Activated T-cell treated with anti-CD3 and anti-CD28 coated beads for 1 hour (primary cell): Measurements from ENCODE around the gene P2RY2.
"Not testable (repeated sequence)": the region's sequence is repeated elsewhere in the genome, so short reads cannot be mapped to it uniquely, and the experiment has no call there.

ENCODE experiments used
- DNase-seq: peaks from one replicate; pipeline ENCODE4 v3.0.0-alpha.2; 2020; ENCODE audit warnings: low read depth

The P2RY2 gene

DNA sequence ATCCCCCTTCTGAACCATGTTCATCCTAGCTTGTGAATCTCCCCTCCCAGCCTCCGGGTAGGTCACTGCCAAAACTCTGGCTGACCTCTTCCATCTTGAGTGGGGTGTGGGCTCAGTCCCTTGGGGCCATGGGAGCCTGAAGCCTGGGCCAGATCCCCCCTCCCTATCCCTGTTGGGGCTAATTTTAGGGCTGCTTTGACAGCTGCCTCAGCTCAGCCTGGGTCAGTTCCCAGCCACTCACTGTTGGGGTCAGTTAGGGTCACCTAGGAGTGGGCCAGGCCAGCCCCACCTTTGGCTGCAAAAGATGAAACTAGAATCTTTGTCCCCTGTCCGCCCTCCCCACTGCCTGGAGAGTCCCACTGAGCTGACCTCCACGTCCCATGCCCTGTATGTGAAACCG, 29.8 kb upstream of the P2RY2 start:
- DNase-seq: no peak

DNA sequence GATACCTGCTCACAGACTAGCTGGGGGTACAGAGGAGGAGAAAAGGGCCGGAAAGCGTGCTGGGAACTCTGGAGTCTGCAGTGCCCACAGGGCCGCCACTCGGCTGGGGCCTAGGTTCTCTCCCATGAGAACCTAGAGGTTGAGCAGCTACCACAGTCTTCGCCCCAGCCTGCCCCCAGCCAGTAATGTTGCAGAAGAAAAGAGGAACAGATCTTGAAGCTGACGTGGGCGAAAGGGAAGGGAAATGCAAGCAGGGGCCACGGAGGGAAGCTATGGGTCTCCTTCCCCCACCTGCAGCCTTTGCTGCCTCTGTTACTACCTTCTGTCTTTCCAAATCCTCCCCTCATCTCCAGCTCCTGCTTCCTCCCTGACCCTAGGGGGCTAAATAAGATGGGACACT, 28.8 kb upstream of the P2RY2 start:
- DNase-seq: no peak

DNA sequence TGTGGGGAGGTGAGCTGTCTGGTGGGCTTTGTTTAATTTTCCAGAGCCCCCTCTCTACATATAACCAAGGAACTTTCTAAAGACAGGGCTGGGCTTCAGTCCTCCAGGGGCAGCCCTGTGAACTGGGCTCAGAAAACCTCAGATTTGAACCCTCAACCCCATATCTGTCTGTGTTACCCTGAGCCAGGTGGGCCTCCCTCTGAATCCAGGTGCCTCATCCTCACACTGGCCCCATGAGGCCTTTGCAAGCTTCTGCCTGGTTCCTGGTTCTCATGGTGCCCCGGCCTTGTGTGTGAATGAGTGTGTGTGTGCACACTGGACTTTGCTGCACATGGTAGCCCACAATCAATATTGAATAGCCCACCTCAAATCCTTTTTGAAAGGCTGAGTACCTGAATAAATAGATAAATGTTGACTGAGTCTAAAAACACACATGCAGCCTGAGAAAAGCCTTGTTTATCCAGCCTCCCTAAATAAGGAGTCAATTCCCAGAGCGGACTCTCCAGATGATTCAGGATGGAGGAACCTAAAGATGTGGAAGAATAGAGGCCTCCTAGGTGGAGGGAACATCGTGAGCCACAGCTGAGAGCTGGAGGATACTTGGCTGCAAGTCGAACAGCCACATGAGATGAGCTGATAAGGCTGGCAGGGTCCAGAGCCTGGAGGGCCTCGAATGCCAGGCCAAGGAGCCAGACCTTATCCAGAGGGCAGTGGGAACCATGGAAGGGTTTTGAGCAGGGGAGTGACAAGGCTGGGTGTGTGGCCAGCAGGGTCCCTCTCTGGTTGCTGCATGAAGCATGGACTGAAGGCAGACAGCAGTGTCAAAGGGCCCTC, 28.1 kb upstream of the P2RY2 start:
- DNase-seq: no peak

DNA sequence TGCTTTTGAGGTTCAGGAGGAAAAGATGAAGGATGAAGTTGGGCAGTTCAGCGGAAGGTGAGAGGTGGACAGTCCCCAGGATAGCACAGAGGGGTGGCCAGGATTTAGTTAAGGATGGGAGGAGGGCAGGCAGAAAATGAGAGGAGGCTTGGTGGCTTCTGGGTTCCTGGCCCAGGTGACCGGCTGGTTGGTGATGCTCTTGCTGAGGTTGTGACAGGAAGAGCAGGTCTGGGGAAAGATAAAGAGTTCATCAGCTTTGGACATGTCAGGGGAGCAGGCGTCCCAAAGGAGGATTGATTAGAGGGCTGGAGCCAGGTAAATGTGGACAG, 27.6 kb upstream of the P2RY2 start:
- DNase-seq: no peak

DNA sequence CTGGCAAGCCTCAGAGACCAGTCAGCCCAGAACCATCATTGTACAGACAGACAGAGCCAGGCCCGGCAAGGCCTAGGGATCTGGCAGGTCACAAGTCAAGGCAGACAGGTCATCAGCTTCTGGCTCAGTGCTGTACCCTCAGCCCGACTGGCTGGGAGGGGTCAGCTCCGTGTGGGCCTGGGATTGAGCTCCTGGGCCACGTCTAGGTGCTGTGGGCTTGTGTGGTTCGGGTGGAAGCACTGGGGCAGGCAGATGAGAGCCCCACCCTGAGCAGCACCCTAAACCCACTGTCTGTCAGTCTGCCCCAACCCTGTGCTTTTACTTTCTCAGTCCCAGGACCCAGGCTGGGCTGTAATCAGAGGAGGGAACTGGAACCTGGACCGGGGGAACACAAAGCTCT, 26.9 kb upstream of the P2RY2 start:
- no peak for DNase-seq

DNA sequence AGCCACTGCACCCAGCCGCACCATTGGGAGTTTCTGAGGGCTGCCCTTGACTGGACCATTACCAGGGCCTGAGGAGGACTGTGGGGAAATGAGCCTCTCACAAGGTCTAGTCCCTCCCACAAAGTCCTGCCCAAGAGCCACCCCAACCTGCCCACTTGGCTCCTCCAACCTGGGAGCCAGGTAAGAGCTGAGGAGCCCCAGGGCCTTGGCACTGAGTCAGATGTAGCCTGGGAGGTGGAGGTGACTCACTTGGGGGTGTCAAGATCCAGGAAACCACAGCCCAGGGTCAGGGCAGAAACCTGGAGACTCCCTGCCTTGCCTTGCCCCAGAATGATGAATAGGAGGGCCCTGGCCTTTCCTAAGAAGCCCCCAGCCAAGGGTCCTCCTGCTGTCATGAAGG, 25.8 kb upstream of the P2RY2 start:
- DNase-seq: no peak

DNA sequence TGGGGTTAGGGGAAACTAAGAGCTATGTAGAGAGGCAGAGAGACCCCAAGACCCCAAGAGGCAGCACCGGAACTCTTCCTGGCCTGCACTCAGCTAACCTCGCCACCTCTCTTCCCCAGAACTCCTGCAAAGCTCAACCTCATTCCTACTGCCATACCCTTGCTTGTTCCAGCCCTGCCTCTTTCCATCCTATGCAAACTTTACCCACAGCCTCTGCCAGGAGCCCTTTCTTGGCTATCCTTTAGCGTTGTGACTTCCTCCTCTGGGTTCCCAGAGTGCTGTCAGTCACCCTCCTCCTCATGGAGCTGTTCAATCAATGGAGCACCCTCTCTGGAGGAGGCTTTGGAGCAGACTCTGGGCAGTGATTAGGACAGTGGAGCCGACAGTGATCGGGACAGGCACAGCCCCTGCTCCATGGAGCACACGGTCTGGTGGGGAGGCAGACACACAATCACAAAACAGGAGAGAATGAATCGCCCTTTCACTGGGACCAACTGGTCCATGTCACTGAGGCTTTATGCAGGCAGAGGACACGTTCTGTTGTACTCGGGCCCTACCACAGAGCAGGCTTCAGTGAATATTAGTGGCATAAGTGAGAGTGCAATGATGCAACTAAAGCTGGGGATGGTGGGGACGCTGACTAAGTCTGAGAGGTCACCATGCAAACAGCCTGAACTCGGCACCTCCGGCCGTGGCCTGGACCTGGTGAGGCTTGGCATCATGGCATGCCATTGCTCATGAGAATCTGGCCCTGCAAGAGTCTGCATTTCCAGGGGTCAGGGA, 24.6 kb upstream of the P2RY2 start:
- DNase-seq: no peak

DNA sequence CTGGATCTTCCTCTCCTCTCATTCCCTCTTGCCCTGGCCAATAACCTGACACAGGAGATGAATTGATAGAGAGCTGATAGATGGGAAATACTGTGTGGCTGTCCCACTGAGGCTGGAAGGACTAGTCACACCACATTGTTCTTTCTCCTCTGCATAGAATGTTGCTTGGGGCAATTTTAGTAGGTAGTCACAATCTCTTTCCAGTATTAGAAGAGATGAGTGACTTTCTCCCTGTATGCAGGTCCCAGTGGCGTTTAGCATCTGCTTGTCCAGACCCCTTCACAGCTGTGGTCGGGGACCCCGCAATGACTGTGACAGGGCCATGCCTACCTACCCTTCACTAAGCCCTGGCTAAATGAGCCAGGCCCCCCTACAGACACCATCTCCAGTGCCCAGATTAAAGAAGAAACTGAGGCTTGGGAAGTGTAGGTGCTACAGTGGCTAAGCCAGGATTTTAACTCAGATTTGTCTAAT, 24.0 kb upstream of the P2RY2 start:
- no peak for DNase-seq

DNA sequence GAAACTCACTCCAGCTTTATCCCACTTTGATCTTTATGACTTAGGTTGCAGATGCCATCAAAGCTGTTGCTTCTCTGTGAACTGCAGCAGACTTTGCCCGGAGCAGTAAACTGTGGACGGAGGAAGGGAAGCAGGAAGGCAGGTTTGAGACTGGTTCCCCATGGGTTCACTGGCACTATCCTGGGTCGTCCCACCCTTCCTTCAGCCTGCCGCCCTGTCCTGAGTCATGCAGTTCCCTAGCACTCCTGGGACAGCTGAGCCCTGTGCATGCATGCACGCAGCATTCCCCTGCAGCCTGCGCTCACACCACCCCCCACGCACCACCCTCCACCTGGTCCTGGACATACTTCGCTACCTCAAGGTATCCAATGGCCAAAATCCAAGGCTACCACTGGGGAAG, 23.5 kb upstream of the P2RY2 start:
- no peak for DNase-seq

DNA sequence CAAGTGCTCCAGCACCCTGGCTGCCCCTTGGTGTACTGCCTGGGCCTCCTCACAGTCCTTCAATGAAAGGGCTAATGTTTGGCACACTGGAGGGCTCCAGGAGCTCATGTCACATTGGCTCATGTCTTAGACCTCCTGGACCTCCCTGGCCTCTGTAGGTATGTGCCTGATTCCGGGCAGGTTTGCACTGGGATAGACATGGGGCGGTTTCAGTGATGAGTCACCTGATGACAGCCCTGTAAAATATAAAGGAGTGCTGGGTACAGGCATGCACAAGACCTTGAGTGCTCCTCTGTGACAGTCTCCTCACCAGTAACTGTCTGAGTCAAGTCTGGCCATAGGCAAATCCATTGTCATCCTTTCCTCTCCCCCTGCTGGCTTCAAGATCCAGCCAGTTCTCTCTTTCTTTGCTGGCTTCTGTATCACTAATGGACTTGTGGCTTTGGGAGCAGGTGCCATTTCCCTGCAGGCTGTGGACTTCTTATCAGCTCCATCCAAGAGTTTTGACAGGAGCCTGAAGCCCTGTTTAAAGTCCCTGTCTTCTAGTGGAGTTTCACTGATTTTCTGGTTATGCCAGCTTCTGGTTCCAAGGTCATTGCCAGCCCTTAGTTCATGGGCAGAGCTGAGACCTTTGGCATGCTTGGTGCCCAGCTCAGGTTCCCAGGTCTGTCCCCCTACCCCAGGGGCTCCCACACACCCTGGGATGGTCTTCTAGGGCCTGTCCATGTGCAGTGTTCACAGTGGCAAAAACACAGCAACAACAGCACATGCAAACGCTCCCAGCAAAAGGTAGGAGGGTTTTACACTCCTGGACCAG, 22.7 kb upstream of the P2RY2 start:
- DNase-seq: no peak

DNA sequence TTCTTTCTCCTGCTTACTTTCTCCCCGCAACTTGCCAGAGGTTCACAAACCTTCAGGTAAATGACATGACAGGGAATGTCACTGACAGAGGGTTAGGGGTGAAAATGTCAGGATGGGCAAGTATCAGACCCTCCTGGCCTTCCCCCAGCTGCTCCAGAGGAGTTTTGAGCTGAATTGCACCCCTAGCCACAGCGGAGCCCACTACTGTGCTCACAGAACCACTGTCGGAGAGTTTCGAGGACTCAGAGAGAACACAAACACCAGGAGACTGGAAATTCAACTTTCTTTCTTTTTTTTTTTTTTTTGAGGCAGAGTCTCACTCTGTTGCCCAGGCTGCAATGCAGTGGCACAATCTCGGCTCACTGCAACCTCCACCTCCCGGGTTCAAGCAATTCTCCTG, 21.5 kb upstream of the P2RY2 start:
- no peak for DNase-seq

DNA sequence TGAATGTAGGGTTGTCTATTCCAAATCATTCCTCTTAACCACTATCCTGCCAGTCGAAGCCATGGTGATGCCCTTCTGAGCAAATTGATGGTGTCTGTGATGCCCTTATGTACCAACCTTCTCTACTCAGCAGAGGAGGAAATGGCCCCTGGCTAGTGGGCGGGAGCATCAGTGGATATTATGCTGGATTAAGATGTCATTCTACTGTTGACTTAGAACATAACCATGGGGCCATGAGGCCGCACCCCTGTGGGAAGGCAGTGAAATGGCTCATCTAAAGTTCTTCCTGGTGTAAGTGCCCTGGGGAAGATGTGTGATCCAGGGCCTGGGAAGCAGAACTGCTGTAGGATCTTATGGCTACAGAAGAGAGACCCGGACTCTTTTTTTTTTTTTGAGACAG, 20.7 kb upstream of the P2RY2 start:
- no peak for DNase-seq

DNA sequence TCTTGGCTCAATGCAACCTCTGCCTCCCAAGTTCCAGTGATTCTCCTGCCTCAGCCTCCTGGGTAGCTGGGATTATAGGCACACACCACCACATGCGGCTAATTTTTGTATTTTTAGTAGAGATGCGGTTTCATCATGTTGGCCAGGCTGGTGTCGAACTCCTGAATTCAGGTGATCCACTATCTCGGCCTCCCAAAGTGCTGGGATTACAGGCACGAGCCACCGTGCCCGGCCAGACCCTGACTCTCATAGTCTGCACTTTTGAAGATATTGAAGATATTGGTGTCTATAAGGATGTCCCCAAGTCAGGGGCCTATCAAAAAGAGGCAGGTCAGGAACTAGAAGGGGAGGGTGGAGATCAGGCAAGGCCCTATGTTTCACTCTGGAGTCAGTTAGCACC, 20.3 kb upstream of the P2RY2 start:
- not testable (repeated sequence) for DNase-seq

DNA sequence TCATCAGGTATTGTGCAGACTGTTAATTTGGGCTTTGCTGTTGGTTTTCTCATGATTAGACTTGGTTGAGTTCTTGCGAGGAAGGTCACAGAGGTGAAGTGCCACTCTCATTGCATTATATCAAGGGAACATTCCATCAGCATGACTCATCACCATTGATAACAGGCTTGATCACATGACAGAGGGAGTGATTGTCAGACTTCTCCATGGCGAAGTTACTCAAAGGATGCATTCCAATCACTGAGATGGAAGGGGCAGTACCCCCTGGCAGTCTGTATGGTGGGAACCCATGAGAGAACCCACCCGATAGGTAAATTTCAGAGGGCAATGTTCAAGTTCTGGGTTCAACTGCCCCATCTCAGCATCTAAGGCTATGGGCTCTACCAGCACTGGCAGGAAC, 19.4 kb upstream of the P2RY2 start:
- DNase-seq: no peak

DNA sequence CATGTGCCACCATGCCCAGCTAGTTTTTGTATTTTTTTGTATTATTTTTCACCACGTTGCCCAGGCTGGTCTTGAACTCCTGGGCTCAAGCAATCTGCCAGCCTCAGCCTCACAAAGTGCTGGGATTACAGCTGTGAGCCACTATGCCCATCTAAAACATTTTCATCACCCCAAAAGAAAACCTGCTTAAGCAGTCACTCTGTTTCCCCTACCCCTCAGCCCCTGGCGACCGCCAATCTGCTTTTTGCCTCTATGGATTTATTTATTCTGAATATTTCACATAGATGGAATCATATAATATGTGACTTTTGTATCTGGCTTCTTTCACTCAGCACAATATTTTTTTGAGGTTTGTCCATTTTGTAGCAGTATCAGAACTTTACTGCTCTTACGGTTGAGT, 18.6 kb upstream of the P2RY2 start:
- no peak for DNase-seq

DNA sequence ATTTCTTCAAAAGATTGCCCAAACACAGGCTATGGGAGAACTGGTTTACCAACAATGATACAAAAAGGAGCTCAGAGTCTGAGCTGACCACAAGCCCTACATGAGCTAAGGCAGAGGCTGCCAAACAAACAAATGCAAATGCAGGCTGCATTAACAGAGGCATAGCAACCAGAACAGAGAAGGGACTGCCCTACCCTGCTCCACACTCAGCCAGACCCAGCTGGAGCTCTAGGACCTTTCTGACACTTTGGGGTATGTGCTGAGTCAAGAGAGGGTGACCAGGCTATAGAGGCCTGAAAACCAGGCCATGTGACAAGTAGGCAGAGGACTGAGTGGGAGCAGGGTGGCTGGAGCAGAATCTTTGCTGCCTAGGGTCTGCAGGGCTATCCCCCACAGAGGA, 17.8 kb upstream of the P2RY2 start:
- no peak for DNase-seq

DNA sequence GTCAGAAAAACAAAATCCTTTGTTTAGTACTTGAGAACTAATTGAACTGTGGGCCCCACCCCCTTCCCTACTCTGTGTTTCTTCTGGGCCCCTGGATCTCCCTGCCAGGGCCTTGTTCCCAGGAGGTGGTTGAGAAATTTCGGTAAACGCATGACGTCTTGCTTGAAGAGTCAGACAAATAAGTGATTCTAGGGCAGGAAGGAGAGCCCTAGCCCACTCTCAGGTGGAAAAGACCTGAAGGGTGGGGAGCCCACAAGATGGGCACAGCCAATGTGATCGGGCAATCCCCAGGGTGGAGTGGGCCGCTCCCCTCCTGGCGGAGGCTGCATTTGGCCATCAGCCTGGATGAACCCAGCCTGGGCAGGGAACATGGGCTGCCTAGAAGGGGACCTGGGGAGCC, 16.8 kb upstream of the P2RY2 start:
- no peak for DNase-seq

DNA sequence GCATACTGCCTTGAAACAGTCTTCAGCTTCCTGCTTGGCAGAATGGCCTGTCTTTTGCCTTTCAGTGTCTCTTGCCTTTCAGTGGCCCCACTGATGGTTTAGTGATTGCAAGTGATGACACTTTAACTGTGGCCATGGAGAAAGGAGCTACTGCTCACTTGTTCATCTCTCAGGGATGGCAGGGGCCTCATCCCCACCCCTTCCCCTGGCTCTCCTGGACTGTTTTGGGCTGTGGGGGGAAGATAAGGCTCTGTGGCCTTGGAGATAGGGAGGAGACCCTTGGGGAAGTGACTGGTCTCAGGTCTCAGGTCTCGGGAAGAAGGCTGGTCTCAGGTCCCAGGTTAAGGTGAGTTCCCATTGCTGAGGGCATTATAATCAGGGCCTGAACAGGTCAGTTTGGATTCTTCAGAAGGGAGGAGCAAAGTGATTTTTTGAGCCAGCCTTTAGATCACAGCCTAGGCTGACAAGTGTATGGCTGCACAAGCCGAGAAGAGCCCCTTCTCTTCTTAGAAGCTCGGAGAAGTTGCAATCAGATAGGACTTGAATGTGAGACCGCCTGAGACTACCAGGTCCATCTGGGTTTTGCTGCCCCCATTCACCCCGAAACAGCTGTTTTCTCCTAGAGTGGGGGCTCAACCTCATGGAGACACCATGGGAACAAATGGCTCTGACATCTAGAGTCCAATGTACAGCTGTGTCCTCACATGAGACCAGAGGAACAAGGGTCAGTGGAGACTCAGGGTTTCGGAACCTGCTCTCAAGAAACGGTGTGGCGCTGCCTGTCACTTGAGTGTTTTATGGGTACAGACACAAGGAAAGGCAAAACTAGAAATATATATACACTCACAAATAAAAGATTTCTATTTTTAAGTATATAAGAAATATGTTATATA, 15.9 kb upstream of the P2RY2 start:
- DNase-seq: no peak

DNA sequence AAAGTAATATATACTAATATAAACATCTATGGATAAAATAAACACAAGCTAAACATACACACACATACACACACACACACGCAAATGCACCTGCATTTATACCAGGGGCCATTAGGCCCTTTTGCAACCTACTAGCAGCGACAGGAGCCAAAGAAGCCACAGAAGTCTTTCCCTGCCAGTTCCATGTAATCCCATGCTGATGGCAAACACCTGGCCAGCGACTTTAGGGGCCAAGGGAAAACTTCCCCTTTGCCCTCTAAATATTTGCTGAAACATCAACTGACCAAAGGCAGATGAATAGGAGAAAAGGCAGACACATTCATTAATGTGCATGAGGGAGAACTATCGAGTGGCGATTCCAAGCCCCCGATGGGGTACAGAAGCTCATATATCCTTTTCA, 14.8 kb upstream of the P2RY2 start:
- no peak for DNase-seq

DNA sequence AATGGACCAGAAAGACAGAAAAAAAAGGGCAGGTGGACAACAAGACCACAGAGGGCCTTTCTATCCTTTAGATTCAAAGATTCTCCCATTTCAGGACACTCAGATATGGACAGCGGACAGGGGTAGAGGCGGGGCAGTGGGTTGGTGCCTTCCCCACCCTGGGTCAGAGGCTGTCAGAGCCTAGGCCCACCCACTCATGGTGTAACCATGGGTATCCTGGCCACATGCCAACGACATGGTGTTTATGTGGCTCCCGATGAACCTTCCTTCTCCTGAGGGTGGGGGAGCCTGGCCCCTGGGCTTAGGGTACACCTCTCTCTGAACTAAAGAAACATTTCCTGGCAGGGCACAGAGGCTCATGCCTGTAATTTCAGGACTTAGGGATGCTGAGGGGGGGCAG, 14.3 kb upstream of the P2RY2 start:
- DNase-seq: no peak

DNA sequence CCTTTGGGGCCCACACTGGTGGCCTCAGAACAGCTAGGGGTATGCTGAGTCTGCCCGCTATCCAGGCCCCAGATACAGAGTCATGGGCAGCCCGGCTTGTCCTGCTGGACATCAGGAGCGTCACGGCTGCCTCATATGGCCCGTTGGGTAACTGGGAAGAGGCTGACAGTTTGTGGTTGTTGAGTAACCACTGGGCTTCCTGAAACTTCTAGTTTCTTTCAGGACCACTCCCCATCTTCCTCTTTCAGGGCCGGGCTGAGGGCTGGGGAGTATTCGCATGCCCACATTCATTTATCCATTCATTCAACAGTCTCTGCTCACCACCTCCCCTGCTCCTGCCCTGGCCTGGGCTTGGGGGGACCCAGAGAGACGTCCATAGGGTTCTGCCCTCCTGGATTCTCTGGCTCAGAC, 13.4 kb upstream of the P2RY2 start:
- DNase-seq: no peak
